Measurements from ENCODE around the gene FN1.

DNA sequence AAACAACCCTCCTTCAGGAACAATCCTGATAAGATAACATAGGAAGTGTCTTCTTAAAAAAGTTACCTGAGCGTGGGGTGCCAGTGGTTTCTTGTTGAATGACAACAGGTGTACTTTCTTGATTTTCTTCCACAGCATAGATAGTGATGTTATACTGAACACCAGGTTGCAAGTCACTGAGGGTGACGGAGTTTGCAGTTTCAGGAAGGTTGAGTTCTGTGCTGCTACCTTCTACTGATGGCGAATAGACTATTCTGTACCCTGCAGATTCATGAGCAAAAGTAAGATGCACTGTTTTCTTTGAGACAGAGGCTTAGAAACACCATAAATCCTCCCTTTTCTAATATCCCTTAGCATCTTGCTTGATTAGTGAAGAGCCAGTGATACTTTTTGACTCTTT lies 28.8 kb downstream of the FN1 start:
- TF ChIP-seq, protein P1, sequence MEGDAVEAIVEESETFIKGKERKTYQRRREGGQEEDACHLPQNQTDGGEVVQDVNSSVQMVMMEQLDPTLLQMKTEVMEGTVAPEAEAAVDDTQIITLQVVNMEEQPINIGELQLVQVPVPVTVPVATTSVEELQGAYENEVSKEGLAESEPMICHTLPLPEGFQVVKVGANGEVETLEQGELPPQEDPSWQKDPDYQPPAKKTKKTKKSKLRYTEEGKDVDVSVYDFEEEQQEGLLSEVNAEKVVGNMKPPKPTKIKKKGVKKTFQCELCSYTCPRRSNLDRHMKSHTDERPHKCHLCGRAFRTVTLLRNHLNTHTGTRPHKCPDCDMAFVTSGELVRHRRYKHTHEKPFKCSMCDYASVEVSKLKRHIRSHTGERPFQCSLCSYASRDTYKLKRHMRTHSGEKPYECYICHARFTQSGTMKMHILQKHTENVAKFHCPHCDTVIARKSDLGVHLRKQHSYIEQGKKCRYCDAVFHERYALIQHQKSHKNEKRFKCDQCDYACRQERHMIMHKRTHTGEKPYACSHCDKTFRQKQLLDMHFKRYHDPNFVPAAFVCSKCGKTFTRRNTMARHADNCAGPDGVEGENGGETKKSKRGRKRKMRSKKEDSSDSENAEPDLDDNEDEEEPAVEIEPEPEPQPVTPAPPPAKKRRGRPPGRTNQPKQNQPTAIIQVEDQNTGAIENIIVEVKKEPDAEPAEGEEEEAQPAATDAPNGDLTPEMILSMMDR (IDR thresholded peaks at IDR 0.05): no peak
- TF ChIP-seq POLR2A (IDR thresholded peaks at IDR 0.05): no peak

Data from testis (tissue), 2 donors.